Thyroid gland (tissue), 4 donors: ENCODE data around the gene HRC. TPM values are rescaled to one million over a fixed set of nuclear protein-coding genes. Genes with fewer than 3 reads are reported as not detected.

ENCODE experiments used
- DNase-seq, 2 donors: peaks; one replicate each; pipeline ENCODE4 v3.0.0-alpha.2; 2019
- H3K27ac ChIP-seq, 3 donors: fragments of 200-600 bp; sonication (generic); 1 replicate in 2 of 3; 2 replicates in 1 of 3; pipeline ENCODE4 v1.5.1; 2016 to 2019; ENCODE audit warnings: mild to moderate bottlenecking in 1 of 3, moderate library complexity in 1 of 3
- H3K27me3 ChIP-seq: fragments of 200-600 bp; sonication (generic); one replicate; pipeline ENCODE4 v1.5.1; 2019
- H3K36me3 ChIP-seq, 2 donors: fragments of 200-600 bp; sonication (generic); one replicate each; pipeline ENCODE4 v1.5.1; 2016 to 2019
- H3K4me1 ChIP-seq, 2 donors: fragments of 200-600 bp; sonication (generic); one replicate each; pipeline ENCODE4 v1.5.1; 2017 to 2019
- H3K4me3 ChIP-seq, 3 donors: fragments of 200-600 bp; sonication (generic); replicated peaks in 1 of 3; 1 replicate in 2 of 3; 2 replicates in 1 of 3; pipeline ENCODE4 v1.5.1; 2016; ENCODE audit warnings: mild to moderate bottlenecking in 1 of 3
- H3K9me3 ChIP-seq: fragments of 200-600 bp; sonication (generic); one replicate; pipeline ENCODE4 v1.5.1; 2017
- POLR2A ChIP-seq, 2 donors: fragments of 450-650 bp; IDR thresholded peaks; one replicate each; pipeline ENCODE4 v1.6.1; 2017; ENCODE audit warnings: antibody characterized with exemption in 2 of 2, mild to moderate bottlenecking in 2 of 2, moderate library complexity in 1 of 2
- WGBS, 2 donors: methylation state at CpG; one replicate each; pipeline ENCODE4 v1.1.5; 2017; 5-methylcytosine and 5-hydroxymethylcytosine counted together
- intact Hi-C: fragments of 100-400 bp; cut with DNase I; formaldehyde crosslinking; loops from one replicate; pipeline ENCODE4 v1.15.1; 2023
- total RNA-seq, 4 donors: library from RNA; depleted of rRNA; stranded (reverse); fragments of >200 nt; gene quantifications; one replicate each; pipeline ENCODE4 v1.2.3, GENCODE V29; 2016
- TF ChIP-seq, protein P1 (sequence below), 6 experiments: fragments of 200-600 bp in 3 of 6; fragments of 450-650 bp in 3 of 6; sonication (generic) in 3 of 6; IDR thresholded peaks; one replicate each; pipeline ENCODE4 v1.5.1; 2016 to 2019; ENCODE audit warnings: antibody characterized with exemption in 6 of 6, mild to moderate bottlenecking in 2 of 6, inconsistent platforms in 1 of 6, moderate library complexity in 1 of 6

HRC gene
- total RNA-seq, 4 donors from 2014 or later = 1.1 to 4.1 (median 2.1) TPM

DNA sequence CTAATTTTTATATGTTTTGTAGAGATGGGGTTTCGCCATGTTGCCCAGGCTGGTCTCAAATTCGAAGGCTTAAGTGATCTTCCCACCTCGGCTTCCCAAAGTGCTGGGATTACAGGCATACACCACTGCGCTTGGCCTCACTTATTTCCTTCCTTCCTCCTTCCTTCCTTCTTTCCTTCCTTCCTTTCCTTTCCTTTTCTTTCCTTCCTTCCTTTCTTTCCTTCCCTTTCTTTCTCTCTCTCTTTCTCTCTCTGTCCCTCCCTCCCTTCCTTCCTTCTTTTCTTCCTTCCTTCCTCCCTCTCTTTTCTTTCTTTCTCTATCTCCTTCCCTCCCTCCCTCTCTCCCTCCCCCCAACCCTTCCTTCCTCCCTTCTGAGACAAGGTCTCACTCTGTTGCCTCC is 39.2 kb upstream of the HRC start:
- Histone ChIP-seq H3K9me3 (no peaks in the 10 kb centered on the region), H3K36me3 (peaks cover 4 to 13% of the 10 kb centered on the region in 2 donors), H3K27ac (no peak overlapping the region), H3K4me3 (no peak overlapping the region), H3K4me1 (peaks cover 6 to 9% of the 10 kb centered on the region in 2 donors), H3K27me3 (no peaks in the 10 kb centered on the region)
- intact Hi-C loops = no loop called here
- WGBS, 2 donors = 90 to 93% methylated on average over 4 of the region's 4 CpGs
- no peak for DNase-seq
- TF ChIP-seq, protein P1, sequence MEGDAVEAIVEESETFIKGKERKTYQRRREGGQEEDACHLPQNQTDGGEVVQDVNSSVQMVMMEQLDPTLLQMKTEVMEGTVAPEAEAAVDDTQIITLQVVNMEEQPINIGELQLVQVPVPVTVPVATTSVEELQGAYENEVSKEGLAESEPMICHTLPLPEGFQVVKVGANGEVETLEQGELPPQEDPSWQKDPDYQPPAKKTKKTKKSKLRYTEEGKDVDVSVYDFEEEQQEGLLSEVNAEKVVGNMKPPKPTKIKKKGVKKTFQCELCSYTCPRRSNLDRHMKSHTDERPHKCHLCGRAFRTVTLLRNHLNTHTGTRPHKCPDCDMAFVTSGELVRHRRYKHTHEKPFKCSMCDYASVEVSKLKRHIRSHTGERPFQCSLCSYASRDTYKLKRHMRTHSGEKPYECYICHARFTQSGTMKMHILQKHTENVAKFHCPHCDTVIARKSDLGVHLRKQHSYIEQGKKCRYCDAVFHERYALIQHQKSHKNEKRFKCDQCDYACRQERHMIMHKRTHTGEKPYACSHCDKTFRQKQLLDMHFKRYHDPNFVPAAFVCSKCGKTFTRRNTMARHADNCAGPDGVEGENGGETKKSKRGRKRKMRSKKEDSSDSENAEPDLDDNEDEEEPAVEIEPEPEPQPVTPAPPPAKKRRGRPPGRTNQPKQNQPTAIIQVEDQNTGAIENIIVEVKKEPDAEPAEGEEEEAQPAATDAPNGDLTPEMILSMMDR (IDR thresholded peaks at IDR 0.05) = no peak
- TF ChIP-seq POLR2A (IDR thresholded peaks at IDR 0.05) = no peak

- H3K9me3 ChIP-seq = no peaks in the 10 kb centered on the region
- peaks cover 9 to 15% of the 10 kb centered on the region in 2 donors for H3K36me3 ChIP-seq
- 95 to 96% methylated on average over 6 of the region's 6 CpGs for WGBS, 2 donors
- no peak overlapping the region for H3K4me3 ChIP-seq
- H3K27me3 ChIP-seq = no peaks in the 10 kb centered on the region
- intact Hi-C loops = no loop called here
- no peak for TF ChIP-seq POLR2A (IDR thresholded peaks at IDR 0.05)
- H3K4me1 ChIP-seq = peaks cover 6 to 9% of the 10 kb centered on the region in 2 donors
- DNase-seq = no peak
- H3K27ac ChIP-seq = no peak overlapping the region
Measured at GRCh38 chr19:49193822-49194394, 38.7 kb upstream of the HRC start.

- H3K27me3 ChIP-seq = no peaks in the 10 kb centered on the region
- TF ChIP-seq, protein P1 (IDR thresholded peaks at IDR 0.05) = no peak
- TF ChIP-seq POLR2A (IDR thresholded peaks at IDR 0.05) = no peak
- peaks cover 13 to 20% of the 10 kb centered on the region in 2 donors for H3K36me3 ChIP-seq
- H3K4me3 ChIP-seq = no peak overlapping the region
- 90 to 92% methylated on average over 3 of the region's 3 CpGs for WGBS, 2 donors
- no peak for DNase-seq
- no peaks in the 10 kb centered on the region for H3K4me1 ChIP-seq
- H3K9me3 ChIP-seq = no peaks in the 10 kb centered on the region
- H3K27ac ChIP-seq = no peak overlapping the region
- intact Hi-C loops = no loop called here
Measured at GRCh38 chr19:49190781-49191180, 35.6 kb upstream of the HRC start.

DNA sequence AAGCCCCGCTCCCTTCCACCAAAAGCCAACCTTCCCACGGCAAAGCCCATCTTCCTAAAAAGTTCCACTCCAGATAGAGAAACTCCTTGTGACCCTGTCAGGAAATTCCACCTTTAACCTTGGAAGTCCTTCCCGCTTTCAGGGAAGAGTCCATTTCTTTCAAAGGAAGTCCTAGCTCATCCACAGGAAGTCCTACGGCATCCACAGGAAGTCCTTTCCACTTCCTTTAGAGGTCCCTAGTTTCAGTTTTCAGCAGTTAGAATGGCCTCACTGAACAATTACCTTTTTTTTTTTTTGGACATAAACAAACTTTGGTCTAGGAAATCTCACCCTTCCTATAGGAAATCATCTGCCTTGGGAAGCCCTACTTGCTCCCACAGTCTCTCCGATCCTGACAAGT is 34.1 kb upstream of the HRC start:
- WGBS, 2 donors = 77 to 83% methylated on average over 5 of the region's 5 CpGs
- Histone ChIP-seq H3K4me3 (no peak overlapping the region), H3K4me1 (no peaks in the 10 kb centered on the region), H3K9me3 (no peaks in the 10 kb centered on the region), H3K27me3 (no peaks in the 10 kb centered on the region), H3K36me3 (peaks cover 13 to 20% of the 10 kb centered on the region in 2 donors), H3K27ac (peak overlapping the region in 1 of 3 donors; percentile 19)
- intact Hi-C loops = no loop called here
- DNase-seq = no peak
- TF ChIP-seq, protein P1 (IDR thresholded peaks at IDR 0.05) = no peak
- TF ChIP-seq POLR2A (IDR thresholded peaks at IDR 0.05) = no peak

DNA sequence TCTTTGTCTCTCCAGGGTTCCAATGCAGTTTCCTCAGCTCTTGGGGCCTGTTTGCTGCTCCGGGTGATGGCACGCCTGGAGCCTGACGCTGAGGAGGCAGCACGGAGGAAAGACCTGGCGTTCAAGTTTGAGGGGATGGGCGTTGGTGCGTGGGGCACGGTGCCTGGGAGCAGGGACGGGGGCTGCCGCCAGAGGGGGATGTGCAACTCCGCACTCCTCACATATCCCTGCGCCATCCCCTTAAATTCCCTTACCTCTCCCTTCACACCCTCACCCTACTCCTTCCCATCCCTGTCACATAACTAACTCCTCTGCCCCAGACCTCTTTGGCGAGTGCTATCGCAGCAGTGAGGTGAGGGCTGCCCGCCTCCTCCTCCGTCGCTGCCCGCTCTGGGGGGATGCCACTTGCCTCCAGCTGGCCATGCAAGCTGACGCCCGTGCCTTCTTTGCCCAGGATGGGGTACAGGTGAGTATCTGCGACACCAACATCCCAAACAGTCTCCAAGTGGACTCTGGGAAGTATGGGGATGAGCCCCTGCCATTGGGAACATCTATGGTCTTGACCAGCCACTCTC is 33.5 kb upstream of the HRC start:
- no peak overlapping the region for H3K4me3 ChIP-seq
- no peak overlapping the region for H3K27ac ChIP-seq
- H3K4me1 ChIP-seq = no peaks in the 10 kb centered on the region
- no peaks in the 10 kb centered on the region for H3K27me3 ChIP-seq
- H3K36me3 ChIP-seq = peaks cover 13 to 20% of the 10 kb centered on the region in 2 donors
- no peak for TF ChIP-seq POLR2A (IDR thresholded peaks at IDR 0.05)
- TF ChIP-seq, protein P1 (IDR thresholded peaks at IDR 0.05) = no peak
- DNase-seq = no peak
- intact Hi-C loops = no loop called here
- WGBS, 2 donors = 85 to 86% methylated on average over 21 of the region's 21 CpGs
- H3K9me3 ChIP-seq = no peaks in the 10 kb centered on the region
